ENCODE results near the gene UNC13A.

DNA sequence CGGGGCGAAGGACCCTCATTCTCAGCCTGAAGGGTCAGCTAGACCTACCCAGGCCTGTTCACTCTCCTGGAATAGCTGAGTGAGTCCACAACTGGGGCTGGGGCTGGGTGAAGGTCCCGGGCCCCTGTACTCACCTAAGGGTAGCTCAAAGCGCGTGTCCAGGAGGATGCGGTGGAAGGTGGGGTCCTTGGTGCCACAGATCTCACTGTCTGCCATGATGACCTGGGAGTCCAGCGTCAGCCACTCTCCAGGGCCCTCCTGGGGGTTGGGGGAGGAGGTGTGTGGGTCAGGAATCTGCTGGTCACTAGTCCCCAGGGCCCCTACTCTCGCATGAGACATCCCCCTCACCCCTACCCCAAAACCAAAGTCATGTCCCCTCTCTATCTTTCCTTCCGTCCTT, 18.7 kb downstream of the UNC13A start:
- TF ChIP-seq CTCF (IDR thresholded peaks at IDR 0.05), result no peak
- no peak for TF ChIP-seq POLR2A (IDR thresholded peaks at IDR 0.05)
- no peak for TF ChIP-seq POLR2AphosphoS5 (IDR thresholded peaks at IDR 0.05)
- no peak for TF ChIP-seq EP300 (IDR thresholded peaks at IDR 0.05)

Measured in upper lobe of left lung (tissue), 4 donors.